ENCODE results near the gene SLC25A42.
"Not testable (repeated sequence)": the region's sequence is repeated elsewhere in the genome, so short reads cannot be mapped to it uniquely, and the experiment has no call there.

SLC25A42 gene

DNA sequence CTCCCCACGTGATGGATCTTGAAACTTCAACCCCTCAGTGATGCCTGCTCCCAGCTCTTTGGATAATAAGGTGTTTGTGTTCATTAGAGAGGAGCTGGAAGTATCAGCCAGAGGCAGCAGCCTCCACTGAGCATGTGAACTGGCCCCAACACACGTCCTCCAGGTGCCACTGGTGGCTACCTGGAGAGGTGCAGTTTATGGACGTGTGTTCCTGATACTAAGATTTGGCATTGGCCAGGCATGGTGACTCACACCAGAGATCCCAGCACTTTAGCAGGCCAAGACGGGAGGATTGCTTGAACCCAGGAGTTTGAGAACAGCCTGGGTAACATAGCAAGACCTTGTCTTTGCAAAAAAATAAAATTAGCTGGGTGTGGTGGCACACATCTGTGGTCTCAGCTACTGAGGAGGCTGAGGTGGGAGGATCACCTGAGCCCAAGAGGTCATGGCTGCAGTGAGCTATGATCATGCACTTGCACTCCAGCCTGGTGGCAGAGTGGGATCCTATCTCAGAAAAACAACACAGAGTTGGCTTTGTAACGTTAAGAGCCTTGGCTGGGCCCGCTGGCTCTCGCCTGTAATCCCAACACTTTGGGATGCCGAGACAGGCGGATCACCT, 34.4 kb downstream of the SLC25A42 start:
- DNase-seq (ENCODE audit: low read depth in 1 of 2, low spot score in 1 of 2), result no peak
- TF ChIP-seq, protein P1, sequence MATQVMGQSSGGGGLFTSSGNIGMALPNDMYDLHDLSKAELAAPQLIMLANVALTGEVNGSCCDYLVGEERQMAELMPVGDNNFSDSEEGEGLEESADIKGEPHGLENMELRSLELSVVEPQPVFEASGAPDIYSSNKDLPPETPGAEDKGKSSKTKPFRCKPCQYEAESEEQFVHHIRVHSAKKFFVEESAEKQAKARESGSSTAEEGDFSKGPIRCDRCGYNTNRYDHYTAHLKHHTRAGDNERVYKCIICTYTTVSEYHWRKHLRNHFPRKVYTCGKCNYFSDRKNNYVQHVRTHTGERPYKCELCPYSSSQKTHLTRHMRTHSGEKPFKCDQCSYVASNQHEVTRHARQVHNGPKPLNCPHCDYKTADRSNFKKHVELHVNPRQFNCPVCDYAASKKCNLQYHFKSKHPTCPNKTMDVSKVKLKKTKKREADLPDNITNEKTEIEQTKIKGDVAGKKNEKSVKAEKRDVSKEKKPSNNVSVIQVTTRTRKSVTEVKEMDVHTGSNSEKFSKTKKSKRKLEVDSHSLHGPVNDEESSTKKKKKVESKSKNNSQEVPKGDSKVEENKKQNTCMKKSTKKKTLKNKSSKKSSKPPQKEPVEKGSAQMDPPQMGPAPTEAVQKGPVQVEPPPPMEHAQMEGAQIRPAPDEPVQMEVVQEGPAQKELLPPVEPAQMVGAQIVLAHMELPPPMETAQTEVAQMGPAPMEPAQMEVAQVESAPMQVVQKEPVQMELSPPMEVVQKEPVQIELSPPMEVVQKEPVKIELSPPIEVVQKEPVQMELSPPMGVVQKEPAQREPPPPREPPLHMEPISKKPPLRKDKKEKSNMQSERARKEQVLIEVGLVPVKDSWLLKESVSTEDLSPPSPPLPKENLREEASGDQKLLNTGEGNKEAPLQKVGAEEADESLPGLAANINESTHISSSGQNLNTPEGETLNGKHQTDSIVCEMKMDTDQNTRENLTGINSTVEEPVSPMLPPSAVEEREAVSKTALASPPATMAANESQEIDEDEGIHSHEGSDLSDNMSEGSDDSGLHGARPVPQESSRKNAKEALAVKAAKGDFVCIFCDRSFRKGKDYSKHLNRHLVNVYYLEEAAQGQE (IDR thresholded peaks at IDR 0.05; ENCODE audit: insufficient replicate concordance, low read depth), result no peak
- TF ChIP-seq GABPA (IDR thresholded peaks at IDR 0.05; ENCODE audit: low read depth), result no peak
- TF ChIP-seq, protein P2, sequence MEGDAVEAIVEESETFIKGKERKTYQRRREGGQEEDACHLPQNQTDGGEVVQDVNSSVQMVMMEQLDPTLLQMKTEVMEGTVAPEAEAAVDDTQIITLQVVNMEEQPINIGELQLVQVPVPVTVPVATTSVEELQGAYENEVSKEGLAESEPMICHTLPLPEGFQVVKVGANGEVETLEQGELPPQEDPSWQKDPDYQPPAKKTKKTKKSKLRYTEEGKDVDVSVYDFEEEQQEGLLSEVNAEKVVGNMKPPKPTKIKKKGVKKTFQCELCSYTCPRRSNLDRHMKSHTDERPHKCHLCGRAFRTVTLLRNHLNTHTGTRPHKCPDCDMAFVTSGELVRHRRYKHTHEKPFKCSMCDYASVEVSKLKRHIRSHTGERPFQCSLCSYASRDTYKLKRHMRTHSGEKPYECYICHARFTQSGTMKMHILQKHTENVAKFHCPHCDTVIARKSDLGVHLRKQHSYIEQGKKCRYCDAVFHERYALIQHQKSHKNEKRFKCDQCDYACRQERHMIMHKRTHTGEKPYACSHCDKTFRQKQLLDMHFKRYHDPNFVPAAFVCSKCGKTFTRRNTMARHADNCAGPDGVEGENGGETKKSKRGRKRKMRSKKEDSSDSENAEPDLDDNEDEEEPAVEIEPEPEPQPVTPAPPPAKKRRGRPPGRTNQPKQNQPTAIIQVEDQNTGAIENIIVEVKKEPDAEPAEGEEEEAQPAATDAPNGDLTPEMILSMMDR (IDR thresholded peaks at IDR 0.05; ENCODE audit: insufficient read depth, low read length), result no peak
- Histone ChIP-seq H3K27ac (replicated peaks) (no peak overlapping the region), H3K27me3 (ENCODE audit: insufficient read depth, poor library complexity, severe bottlenecking) (no peaks in the 10 kb centered on the region), H3K4me3 (replicated peaks; ENCODE audit: insufficient read depth, low read length) (no peak overlapping the region)

DNA sequence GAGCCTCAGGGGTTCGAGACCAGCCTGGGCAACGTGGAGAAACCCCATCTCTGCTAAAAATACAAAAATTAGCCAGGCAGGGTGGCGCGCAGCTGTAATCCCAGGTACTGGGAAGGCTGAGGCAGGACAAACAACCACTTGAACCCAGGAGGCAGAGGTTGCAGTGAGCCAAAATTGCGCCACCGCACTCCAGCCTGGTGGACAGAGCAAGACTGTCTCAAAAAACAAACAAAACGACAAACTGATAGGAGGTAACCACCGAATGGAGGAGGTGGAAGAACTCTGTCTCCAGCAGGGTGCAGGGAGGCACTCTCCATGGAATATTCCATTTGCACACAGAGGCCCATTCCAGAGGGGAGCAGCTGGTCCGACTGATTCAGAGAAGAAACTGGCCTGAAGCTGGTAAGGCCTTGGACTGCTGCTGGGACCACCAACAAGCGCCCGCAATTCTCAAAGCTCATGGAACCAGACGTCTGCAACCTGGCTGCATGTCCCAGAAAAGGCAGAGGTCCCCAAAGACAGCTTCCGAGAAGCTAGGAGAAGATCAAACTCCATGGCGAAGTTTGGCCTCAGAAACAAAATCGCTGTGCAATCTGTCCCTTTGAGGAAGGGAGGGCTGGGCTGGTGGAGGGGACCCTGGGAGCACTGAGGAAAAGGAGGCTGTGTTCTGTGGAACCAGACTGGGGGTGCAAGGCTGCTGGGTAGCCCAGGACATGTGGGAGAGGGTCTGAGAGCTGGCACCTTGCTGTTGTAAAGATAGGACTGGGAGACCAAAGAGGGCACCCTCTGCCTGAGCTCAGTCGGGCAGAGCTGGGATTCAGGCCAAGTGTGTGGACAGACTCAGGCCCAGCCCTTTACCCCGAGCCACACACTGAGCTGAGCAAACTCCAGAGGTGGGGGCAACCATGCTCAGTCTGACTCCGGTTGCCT, 35.2 kb downstream of the SLC25A42 start:
- H3K4me3 ChIP-seq (replicated peaks; ENCODE audit: insufficient read depth, low read length), result no peak overlapping the region
- no peak overlapping the region for H3K27ac ChIP-seq (replicated peaks)

DNA sequence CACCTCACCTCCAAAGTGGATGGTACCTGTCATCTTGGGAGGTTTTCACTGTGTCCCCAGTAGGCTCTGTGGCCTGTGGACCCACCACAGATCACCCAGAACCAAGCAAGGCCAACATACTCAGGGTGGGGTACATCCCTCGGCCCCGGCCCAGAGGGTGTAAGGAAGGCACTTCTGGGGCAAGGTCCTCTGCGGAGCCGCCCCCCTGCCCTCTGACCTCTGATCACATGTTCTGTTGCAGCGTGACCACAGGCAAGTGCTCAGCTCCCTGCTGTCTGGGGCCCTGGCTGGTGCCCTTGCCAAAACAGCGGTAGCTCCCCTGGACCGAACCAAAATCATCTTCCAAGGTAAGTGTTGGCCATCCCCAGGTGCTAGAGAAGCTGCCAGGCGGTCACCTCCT, 37.7 kb downstream of the SLC25A42 start:
- TF ChIP-seq, protein P1 (IDR thresholded peaks at IDR 0.05; ENCODE audit: insufficient replicate concordance, low read depth), result no peak
- TF ChIP-seq SPI1 (IDR thresholded peaks at IDR 0.05; ENCODE audit: borderline replicate concordance, low read depth) (no peak), POLR2AphosphoS5 (IDR thresholded peaks at IDR 0.05; ENCODE audit: low read depth) (no peak), GABPA (IDR thresholded peaks at IDR 0.05; ENCODE audit: low read depth) (no peak)
- no peak for DNase-seq (ENCODE audit: low read depth in 1 of 2, low spot score in 1 of 2)
- Histone ChIP-seq H3K4me3 (replicated peaks; ENCODE audit: insufficient read depth, low read length) (no peak overlapping the region), H3K27me3 (ENCODE audit: insufficient read depth, poor library complexity, severe bottlenecking) (no peaks in the 10 kb centered on the region), H3K27ac (replicated peaks) (no peak overlapping the region)

More for the DNA sequence above, 35.2 kb downstream of the SLC25A42 start:
- H3K27me3 ChIP-seq (ENCODE audit: insufficient read depth, poor library complexity, severe bottlenecking), result no peaks in the 10 kb centered on the region
- DNase-seq (ENCODE audit: low read depth in 1 of 2, low spot score in 1 of 2), result no peak
- TF ChIP-seq, protein P2 (IDR thresholded peaks at IDR 0.05; ENCODE audit: insufficient read depth, low read length), result no peak
- no peak for TF ChIP-seq GABPA (IDR thresholded peaks at IDR 0.05; ENCODE audit: low read depth)

DNA sequence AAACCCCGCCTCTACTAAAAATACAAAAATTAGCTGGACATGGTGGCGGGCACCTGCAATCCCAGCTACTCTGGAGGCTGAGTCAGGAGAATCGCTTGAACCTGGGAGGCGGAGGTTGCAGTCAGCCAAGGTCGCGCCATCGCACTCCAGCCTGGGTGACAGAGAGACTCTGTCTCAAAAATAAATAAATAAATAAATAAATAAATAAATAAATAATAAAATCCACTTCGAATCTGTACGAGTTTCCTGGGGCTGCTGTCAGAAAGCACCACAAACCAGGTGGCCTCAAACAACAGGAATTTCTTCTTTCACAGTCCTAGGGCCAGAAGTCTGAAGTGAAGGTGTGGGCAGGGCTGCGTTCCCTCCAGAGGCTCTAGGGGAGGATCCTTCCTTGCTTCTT, 38.8 kb downstream of the SLC25A42 start:
- DNase-seq (ENCODE audit: low read depth in 1 of 2, low spot score in 1 of 2); H3K27me3 ChIP-seq (ENCODE audit: insufficient read depth, poor library complexity, severe bottlenecking); H3K27ac ChIP-seq (replicated peaks); H3K4me3 ChIP-seq (replicated peaks; ENCODE audit: insufficient read depth, low read length): not testable (repeated sequence)

Data from HL-60 (cell line).